T-helper 2 cell (primary cell): ENCODE data around the gene ZNF618.

Experiments
- DNase-seq, 5 experiments: peaks; one replicate each; pipeline versions ENCODE4 v3.0.0 to v3.0.0-alpha.2; 2012 to 2022

ZNF618 gene

DNA sequence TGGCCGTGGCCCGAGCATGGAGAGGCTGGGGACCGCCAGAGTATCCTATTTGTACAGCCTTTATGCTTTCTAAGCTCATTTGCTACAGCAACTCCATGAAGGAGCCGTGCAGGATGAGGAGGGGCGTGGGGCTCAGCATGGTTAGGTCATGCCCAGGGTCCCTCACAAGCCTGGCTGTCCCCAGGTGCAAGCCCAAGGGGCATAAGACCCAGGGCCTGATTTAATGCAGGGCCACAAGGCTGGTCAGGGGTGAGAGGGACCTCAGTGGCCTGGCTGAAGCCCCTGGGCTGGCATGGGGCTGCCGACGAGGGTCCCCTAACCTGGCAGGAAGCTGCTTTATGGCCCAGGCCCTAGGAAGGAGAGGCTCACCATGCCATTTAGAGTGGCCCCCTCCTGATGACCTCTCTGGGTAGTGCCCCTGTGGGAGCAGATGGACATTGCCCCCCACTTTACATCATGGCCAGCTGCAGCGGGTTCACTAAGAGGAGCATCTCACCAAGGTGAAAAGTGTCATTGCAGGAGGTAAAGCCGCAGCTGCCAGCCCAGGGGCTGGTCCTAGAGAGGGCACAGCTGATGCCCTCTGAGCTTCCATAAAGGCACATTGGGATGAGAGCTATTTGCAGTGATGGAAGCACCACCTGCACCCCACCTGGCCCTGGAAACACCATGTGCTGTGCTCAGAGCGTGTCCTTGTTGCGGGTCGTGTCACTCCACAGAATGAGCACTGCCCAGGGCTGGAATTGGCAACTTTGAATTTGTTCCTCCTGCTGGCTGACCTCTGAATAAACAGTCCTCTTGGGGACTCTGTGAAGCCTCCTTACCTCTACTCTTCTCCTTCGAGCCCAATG, 58.9 kb downstream of the ZNF618 start:
- DNase-seq, result no peak

DNA sequence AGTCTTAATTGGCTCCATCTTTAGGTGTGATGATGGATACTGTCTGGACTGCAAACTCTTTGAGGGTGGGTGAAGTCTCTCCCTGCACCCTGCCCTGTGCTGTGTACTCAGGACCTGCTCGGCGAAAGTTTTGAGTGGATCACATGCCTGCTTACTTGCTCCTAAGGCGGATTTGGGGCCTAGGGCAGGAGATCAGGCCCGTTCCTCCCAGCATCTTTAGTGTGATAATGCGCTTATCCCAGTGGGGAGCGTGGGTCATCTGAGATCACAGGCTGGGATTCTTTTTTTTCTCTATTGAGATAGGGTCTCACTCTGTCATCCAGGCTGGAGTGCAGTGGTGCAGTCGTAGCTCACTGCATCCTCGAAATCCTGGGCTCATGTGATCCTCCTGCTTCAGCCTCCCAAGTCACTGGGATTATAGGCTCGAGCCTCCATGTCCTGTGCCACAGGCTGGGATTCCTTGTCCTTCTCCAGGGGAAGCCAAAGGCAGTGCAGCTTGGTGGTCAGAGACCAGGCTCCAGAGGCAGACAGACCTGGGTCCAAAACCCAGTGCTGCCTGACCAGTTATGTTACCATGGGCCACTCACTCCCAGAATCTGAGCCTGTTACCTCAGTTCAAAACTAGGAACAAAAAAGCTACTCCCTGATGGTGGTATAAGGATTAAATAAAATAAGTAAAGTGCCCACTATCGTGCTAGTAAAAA, 59.7 kb downstream of the ZNF618 start:
- no peak for DNase-seq

DNA sequence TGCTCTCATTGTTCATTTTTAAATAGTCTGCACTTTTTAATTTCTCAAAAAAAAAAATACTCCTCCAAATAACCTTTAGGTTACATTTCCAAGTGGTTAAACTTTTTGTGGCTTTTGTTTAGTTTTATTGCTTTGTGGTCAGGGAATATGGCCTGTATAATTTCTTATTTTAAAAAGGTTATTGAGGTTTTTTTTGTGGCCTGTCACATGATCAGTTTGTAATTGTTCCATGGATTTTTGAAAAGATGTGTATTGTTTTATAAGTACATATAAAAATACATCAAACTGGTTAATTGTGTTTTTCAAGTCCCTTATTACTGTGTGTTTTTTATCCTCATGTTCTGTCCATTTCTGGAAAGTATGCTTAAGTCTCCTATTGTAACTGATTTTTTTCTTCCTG, 64.0 kb downstream of the ZNF618 start:
- DNase-seq, result no peak

DNA sequence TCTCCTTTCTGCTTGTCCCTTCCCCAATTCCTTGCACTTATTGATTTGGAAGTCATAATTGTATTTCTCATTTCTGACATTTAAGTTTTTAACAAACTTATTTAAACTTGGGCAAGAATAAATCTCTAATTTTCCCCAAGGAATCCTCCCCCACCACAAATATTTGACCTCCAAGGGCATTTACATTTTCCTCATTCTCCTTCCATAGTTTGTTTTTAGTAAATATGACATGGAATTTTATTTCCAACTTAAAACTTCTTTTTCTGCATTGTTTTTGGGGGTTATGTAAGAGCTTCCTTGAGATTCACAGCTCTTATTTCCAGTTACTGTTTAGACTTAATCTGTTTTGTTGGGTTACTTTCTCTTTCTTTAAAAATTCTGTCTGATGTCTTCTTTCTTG, 64.9 kb downstream of the ZNF618 start:
- DNase-seq, result no peak

DNA sequence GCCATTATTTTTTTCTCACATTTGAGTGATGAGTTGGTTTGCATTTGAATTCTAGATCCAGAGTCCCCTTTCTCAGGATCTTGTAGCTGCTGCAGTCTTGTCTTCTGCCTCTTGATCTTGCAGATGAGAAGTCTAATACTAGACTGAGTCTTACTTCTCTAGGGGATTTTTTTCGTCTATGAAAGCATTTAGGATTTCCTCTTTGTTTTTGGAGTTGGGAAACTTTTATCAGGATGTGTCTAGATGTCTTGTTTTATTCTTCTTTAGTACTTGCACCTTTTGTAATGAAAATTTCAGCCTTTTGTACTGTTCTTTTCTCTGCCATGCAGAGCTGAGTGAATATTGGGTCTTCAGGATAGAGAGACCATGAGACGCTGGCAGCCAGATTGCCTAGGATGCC, 65.4 kb downstream of the ZNF618 start:
- DNase-seq, result no peak

DNA sequence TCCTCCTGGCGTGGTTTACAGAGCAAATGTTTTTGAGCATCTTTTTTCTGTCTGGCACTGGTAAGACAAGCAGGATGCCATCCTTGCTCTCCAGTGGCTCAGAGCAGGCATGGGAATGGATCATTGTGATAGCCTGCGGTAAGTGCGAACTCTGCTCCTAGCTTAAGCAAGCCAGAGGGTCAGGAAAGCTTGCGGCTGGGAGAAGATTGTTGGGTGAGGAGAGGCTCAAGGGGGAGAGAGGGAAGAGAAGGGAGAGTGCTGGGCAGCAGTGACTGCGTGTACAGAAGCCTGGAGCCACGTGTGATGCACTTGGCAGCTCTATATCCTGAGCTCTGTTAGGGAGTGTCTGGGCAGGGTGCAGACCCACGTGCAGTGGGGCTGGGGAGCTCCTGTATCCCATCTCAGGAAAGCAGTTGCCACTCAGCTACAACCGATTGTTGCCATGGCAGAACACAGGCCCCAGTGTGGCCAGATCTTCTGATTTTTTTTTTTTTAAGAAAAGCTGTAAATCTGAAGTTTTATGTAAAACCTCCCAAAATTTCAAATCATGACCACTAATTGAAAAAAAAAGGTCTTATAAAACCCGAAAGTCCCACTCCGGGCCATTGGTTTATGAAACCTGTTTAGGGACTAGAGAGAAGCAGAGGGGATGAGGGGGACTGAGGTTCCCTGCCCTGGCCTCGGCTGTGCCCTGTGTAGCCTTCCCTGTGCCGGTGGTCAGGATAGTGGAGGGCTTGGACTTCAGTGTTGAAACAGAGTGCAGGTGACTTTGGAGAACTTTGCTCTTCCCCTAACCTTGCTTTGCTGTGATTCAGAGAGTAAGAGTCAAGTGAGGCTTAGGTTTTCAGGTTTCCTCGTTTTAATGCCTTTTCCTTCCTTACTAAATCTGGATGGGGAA, 67.3 kb downstream of the ZNF618 start:
- DNase-seq, result no peak

DNA sequence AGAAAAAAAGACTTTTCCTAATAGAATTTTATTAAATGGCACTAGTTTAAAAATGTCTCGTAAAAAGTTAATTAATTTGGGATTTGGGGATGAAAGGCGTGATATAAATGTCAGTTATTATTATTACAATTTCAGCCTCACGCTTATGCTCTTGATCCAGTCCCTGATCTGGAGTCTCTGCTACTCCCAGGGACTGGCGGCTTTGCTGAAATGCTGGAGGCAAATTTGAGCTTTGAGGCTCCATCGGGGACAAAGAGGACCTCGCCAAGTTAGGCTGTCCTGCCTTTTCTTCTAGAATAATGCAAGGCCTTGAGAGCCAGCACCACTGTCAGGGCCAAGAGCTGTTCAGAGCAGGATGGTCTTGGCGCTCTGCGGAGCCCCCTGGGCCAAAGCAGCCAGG, 69.7 kb downstream of the ZNF618 start:
- DNase-seq, result no peak

DNA sequence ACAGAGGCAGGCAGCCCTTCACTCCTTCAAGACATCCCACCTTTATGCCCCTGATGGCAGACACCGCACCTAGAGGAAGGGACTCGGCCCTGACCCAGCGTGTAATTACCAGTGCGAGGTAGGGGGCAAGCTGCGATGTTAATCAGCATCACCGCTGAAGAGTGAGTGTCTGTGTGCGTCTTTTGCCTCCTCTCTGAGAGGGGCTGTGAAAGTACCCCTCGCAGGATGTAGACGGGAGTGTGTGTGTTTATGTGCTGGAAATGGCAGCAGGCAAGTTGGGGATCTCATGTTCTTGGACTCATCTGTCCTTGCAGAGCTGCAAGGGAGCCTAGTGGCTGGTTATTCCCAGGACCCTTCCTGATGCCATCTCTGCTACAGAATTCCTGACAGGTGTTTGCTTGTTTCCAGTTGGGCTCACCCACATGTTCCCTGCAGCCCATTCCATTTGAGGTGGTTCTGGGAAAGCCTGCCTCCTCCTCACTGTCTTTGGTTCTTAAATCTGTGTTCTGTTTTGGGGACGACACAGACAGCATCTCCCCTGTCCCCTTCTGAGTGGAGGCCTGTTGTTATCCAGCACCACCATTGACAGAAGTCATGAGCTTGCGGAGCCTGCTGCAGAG, 70.5 kb downstream of the ZNF618 start:
- DNase-seq, result no peak

DNA sequence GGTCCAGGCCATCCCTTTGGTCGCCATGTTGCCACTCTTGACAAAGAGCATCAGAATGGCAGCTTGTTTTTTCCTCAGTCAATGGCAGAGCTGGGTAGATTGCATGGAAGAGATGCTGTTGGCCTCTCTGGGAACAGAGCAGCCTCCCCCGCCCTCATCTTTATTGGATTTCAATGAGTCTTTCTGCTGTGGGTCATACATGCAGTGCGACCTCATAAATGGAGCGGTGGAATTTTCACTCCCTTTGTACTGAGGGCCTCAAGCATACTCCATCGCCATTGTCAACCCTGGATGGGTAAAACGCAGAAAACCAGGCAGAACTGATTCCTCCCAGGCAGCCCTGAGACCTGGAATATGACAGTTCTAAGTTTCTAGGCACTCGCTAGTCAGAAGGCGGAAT, 71.8 kb downstream of the ZNF618 start:
- no peak for DNase-seq

DNA sequence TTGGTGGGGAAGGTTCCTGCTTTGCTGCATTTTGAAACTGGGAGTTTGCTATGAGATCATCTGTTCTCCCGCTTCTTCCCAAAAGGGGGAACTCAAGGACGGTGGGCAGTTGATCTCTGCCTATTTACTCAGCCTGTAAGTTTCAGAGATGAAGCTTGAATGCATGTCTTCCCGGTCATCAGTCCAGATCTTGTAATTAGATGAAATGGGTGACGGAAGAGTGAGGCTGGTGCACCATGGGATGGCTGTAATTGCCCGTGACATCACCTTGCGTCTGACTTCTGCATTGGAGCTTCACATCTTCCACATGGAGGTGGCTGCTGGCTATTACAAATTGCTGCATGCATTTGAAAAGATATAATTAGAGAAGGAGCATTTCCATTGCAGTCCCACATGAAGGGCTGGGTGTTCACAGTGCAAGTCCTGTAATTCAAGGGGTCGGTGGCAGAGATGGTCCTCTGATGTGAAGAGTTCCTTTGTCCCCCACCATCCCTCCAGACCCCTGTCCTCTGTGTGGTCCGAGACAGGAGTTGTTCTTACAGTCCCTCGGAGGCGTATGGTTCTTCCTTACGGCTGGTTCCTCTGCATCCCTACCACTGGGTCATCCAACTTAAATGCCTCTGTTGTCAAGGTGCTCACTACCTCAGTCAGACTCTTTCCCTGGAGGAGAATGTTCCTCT, 72.9 kb downstream of the ZNF618 start:
- no peak for DNase-seq

DNA sequence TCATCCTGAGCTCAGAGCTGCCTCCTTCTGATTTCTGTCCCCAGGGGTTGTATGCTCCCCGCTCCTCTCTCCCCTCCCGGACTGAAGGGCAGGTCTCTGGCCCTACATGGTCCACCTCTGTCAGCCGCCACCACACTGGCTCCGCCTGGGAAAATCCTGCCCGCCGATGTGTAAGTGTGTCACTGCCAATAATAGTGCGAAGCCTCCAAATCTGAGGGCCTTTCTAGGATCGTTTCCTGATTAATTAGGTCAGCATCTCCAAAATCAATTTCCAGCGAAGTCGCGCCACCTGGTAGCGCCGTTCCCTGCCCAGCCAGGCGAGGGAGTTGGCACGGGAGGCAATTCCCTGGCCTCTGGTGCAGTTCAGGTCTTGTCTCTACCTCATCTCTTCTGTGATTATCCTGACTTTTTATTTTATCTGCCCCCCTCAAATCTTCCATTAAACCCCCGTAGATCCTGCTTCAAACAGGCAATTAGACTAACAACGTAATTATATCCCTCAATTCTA, 73.5 kb downstream of the ZNF618 start:
- DNase-seq, result no peak

DNA sequence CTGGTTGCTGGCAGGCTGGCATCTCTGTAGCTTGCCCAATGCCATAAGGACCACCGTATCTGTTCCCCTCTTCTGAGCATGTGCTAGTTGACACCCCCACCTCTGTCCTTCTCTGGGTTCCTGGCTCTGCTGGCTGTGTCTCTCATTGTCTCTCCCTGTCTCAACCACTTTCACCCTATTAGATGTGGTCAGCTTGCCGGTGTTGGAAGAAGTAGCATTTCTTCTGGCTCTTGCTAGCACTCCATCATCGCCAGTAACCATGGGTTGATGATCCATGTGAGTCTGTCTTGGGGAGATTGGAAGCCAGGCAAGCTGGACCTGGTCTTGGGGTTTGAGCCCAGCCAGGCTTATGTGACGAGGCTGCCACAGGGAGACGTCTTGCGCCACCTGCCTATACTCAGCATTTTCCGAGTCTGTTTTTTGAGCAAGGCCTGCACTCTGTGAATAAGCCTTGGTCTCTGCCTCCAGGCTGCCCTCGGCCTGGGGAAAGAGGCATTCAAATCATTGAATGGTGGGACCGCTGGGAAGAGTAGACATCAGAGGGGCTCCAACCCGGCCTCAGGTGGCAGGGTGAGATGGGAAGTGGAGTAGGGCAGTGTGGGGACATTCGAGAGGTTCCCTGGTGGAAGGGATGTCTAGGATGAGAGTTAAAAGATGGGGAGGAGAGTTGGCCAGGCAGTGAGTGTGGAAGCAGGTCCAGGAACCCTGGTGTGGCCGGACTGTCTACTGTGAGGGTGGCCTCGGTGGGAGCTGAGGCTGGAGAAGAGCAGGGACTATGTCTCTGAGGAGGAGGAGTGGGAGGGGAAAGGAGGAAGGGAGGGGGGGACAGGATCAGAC, 74.3 kb downstream of the ZNF618 start:
- no peak for DNase-seq

DNA sequence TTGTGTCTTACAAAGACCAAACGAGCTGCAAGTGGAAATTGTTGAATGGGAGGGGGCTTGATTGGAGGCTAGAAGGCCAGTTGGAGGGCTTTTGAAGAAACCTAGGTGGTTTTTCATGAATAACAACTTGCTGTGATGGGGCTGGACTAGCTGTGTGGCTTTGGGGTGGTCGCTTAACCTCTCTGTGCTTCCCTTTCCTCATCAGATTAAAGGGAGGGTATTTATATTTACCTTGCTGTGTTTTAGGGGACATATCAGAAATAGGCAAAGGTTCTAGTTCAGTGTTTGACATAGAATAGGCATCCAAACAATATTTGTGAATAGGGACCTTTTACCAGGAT, 74.9 kb downstream of the ZNF618 start:
- no peak for DNase-seq

DNA sequence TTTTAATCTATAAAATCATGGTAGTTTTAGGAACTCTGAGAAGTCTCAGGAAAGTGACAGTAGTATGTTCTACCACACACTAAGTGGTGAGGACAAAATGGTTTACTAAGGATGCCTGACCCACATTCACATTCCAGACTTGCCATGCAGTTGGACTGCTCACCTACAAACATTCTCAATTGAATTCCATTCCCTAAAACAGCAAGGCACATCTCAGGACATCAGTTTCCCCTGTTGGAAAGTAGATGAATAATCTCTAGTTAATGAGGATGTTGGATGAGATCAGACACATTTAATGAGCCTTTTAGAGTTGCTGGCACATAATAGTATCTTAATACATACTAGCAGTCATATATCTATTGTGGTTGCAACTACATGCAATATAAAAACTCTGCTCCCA, 76.6 kb downstream of the ZNF618 start:
- DNase-seq, result no peak

DNA sequence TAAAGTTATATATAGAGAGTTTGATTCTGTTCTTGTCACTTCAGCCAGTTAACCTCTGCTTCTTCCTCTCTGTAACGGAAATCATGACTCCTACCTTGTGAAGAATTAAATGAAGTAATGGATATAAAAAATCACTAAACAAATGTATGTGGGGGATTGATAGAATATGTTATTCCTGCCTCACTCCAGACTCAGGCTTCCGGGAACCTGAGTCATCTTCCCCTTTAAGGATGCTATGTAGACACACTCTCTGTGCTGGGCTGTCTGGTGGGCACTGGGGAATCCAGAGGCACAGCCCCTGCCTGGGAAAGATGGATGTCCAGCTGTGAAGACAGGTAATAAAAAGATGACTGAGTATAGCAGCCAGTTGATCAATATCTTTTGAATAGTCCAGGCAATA, 77.4 kb downstream of the ZNF618 start:
- no peak for DNase-seq

DNA sequence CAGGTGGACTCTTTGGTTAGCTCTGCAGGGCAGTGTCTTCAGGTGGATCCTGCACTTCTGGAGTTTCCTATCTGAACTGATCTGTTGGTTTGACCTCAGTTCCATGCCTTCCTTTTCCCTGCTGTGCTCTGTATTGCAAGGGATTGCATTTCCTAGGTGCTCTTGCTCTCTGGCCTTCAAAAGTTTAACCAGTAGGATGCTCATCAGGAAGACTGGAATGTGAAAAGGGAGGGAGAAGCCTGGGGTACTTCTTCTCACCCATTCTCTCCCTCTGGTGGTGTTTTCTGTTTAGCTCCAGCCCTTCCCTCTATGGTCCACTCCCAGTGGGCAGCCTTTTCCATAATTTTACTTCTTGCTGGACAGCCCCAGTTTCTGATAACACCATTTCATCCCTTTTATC, 78.5 kb downstream of the ZNF618 start:
- DNase-seq, result no peak

DNA sequence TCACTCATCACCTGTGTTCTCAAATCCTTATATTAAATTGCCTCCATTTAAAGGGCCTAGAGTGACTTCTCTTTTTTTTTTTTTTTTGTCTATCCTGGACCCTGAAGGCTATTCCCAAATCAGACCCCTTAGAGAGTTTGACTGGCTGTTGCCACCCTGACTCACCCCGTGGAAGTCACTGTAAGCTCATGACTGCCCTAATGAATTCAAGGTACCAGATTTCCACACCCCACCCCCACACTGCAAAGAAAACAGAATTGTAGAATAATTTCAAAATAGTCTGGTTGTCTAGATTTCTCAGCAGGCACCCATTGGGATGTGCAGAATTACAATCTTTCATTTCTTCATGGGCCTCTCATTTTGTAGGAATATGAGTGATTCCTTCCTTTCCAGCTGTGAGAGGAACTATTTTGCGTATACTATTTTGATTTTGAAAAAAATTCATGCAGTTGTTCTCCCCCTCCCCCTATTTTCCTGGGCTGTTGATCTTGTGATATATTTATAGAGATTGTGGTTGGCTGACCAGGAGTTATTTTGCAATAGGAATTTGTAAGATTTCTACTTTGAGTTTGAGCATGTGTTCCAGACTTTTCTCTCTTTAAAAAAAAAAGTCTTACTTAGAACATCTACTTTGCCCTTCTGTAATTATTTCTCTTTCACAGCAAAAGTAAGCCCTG, 79.1 kb downstream of the ZNF618 start:
- no peak for DNase-seq

DNA sequence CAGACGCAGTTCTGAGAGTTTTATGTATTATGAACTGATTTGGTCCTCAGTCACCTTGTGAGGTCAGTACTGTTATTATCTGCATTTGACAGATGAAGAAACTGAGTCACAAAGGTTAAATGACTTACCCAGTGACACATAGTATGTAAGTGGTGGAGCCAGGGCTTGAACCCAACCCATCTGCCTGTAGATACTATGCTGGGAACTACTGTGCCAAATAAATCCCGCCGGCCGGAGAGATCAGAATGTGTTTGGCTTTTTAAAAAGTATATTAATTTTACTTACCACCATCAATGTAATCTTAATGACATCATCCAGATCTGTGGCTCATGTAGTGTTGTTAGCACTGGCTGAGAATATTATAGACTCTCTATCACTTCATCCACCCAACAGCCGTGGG, 80.8 kb downstream of the ZNF618 start:
- no peak for DNase-seq

DNA sequence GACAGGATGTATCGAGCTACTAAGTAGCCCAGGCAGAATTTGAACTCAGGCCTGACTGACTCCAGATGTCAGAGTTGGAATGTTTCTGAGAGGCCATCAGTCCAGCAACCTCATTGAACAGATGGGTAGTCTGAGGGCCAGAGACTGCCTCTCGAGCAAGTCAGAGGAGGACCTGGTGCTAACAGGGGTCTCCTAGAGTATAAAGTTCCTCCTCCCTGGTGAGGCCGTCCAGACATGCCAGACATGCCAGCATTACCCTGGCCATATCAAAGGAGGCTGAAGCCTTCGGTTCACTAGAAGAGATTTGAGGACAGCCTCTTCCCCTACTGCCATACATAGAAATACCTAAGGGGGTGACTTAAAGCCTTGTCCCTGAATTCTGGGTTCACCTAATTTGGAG, 81.2 kb downstream of the ZNF618 start:
- no peak for DNase-seq

DNA sequence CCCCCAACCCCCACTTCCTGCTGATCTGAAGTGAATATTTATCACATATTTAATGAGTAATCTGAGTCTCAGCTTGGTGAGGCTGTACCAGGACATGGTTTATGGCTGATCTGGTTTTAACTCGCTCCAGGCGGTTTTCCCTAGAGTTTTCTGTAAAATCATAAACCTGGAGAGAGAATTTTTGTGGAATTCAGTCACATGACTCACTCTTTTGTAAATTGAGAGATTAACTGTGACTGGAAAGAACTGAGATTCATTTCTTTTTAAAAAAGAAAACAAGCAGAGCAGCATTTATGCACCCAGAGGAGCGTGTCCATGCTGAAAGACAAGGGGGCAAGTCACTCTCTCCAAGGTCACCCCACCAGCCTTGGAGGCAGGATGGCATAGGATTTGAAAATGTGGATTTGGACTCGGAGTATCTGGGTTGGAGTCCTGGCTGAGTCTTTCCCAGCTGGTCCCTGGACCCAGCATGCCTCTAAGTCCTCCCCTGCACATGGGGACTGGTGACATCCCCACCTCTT, 81.8 kb downstream of the ZNF618 start:
- no peak for DNase-seq
